Trophoblast cell (in vitro differentiated cells and primary cell): ENCODE data around the gene SURF6.

Source experiments
- DNase-seq, 2 donors: peaks; one replicate each; pipeline ENCODE4 v3.0.0-alpha.2; 2016
- H2AFZ ChIP-seq: 2 replicates; pipeline ENCODE4 v1.6.1; 2013; ENCODE audit warnings: low read length, moderate library complexity, mild to moderate bottlenecking; ENCODE audit not compliant: insufficient read depth, poor library complexity
- H2AK5ac ChIP-seq: 2 replicates; pipeline ENCODE4 v1.6.1; 2013; ENCODE audit warnings: mild to moderate bottlenecking, low read length
- H2BK120ac ChIP-seq: 2 replicates; pipeline ENCODE4 v1.6.1; 2013; ENCODE audit warnings: low read length, mild to moderate bottlenecking, moderate library complexity; ENCODE audit not compliant: insufficient read depth, poor library complexity
- H2BK12ac ChIP-seq: 2 replicates; pipeline ENCODE4 v1.6.1; 2013; ENCODE audit warnings: mild to moderate bottlenecking, low read length, moderate library complexity
- H2BK5ac ChIP-seq: 2 replicates; pipeline ENCODE4 v1.6.1; 2013; ENCODE audit warnings: low read length, low read depth, moderate library complexity, mild to moderate bottlenecking; ENCODE audit not compliant: poor library complexity
- H3K14ac ChIP-seq: 2 replicates; pipeline ENCODE4 v1.6.1; 2013; ENCODE audit warnings: mild to moderate bottlenecking, low read length
- H3K18ac ChIP-seq: 2 replicates; pipeline ENCODE4 v1.6.1; 2013; ENCODE audit warnings: mild to moderate bottlenecking, low read length
- H3K23ac ChIP-seq: 2 replicates; pipeline ENCODE4 v1.6.1; 2013; ENCODE audit warnings: low read length
- H3K27ac ChIP-seq: 2 replicates; pipeline ENCODE4 v1.5.1; 2013; ENCODE audit warnings: low read depth, mild to moderate bottlenecking, inconsistent platforms, low read length, moderate library complexity
- H3K27me3 ChIP-seq: 2 replicates; pipeline ENCODE4 v1.6.1; 2013; ENCODE audit warnings: inconsistent platforms, mild to moderate bottlenecking, low read length, moderate library complexity; ENCODE audit not compliant: insufficient read depth
- H3K36me3 ChIP-seq, 2 experiments: 1 replicate in 1 of 2; 2 replicates in 1 of 2; pipeline ENCODE4 v1.6.1; 2013; ENCODE audit warnings: low read length in 2 of 2, mild to moderate bottlenecking in 2 of 2, moderate library complexity in 1 of 2; ENCODE audit not compliant: insufficient read depth in 2 of 2, control insufficient read depth in 1 of 2
- H3K4ac ChIP-seq: 2 replicates; pipeline ENCODE4 v1.6.1; 2013; ENCODE audit warnings: low read depth, mild to moderate bottlenecking, low read length, moderate library complexity
- H3K4me1 ChIP-seq, 2 experiments: 1 replicate in 1 of 2; 2 replicates in 1 of 2; pipeline ENCODE4 v1.6.1; 2013; ENCODE audit warnings: low read length in 2 of 2, mild to moderate bottlenecking in 2 of 2, moderate library complexity in 1 of 2; ENCODE audit not compliant: insufficient read depth in 2 of 2, control insufficient read depth in 1 of 2
- H3K4me2 ChIP-seq: 2 replicates; pipeline ENCODE4 v1.6.1; 2013; ENCODE audit warnings: inconsistent platforms, mild to moderate bottlenecking, low read length, moderate library complexity
- H3K4me3 ChIP-seq: 2 replicates; pipeline ENCODE4 v1.5.1; 2013; ENCODE audit warnings: mild to moderate bottlenecking, low read depth, low read length, inconsistent platforms
- H3K79me1 ChIP-seq: one replicate; pipeline ENCODE4 v1.6.1; 2013; ENCODE audit warnings: low read length
- H3K79me2 ChIP-seq: 2 replicates; pipeline ENCODE4 v1.6.1; 2013; ENCODE audit warnings: low read length, mild to moderate bottlenecking; ENCODE audit not compliant: control insufficient read depth, insufficient read depth, poor library complexity
- H3K9ac ChIP-seq: 2 replicates; pipeline ENCODE4 v1.6.1; 2013; ENCODE audit warnings: mild to moderate bottlenecking, low read length
- H3K9me3 ChIP-seq: 2 replicates; pipeline ENCODE4 v1.6.1; 2013; ENCODE audit warnings: low read depth, mild to moderate bottlenecking, control low read depth, inconsistent platforms, low read length; ENCODE audit not compliant: insufficient read depth
- H4K12ac ChIP-seq: 2 replicates; pipeline ENCODE4 v1.6.1; 2013; ENCODE audit warnings: low read depth, mild to moderate bottlenecking, low read length, moderate library complexity
- H4K8ac ChIP-seq: 2 replicates; pipeline ENCODE4 v1.6.1; 2013; ENCODE audit warnings: low read depth, mild to moderate bottlenecking, low read length, moderate library complexity
- H4K91ac ChIP-seq: one replicate; pipeline ENCODE4 v1.6.1; 2013; ENCODE audit warnings: low read depth, mild to moderate bottlenecking, low read length, moderate library complexity
- WGBS: extraction: QIAGEN DNeasy Blood & Tissue Kit; methylation state at CpG from one replicate; pipeline ENCODE4 v1.1.7; 2013; ENCODE audit warnings: missing lambda C conversion rate; ENCODE audit not compliant: insufficient read length, insufficient coverage; ENCODE audit errors: extremely low coverage; 5-methylcytosine and 5-hydroxymethylcytosine counted together

SURF6 gene

DNA sequence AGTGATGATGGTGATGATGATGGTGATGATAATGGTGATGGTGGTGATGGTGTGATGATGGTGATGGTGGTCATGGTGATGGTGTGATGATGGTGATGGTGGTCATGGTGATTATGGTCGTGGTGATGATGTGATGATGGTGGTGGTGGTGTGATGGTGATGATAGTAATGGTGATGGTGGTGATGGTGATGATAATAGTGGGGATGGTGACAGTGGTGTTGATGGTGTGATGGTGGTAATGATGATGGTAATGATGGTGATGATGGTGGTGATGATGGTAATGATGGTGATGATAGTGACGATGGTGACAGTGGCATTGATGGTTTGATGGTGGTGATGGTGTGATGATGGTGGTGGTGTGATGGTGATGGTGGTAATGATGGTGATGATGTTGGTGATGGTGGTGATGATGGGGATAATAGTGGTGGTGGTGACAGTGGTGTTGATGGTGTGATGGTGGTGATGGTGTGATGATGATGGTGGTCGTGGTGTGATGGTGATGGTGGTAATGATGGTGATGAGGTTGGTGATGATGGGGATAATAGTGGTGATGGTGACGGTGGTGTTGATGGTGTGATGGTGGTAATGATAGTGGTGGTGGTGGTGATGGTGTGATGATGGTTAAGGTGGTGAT lies 46.6 kb upstream of the SURF6 start:
- no peaks in the 10 kb centered on the region for H3K79me1 ChIP-seq
- peak overlapping the region; percentile 27 for H3K4me3 ChIP-seq
- no peak overlapping the region for H4K8ac ChIP-seq
- H2AFZ ChIP-seq = no peak overlapping the region
- H2BK5ac ChIP-seq = no peak overlapping the region
- no peak overlapping the region for H3K9ac ChIP-seq
- DNase-seq = no peak
- H3K36me3 ChIP-seq = no peaks in the 10 kb centered on the region
- no peak overlapping the region for H3K14ac ChIP-seq
- no peak overlapping the region for H2BK12ac ChIP-seq
- no peak overlapping the region for H3K4me2 ChIP-seq
- H3K27me3 ChIP-seq = no peaks in the 10 kb centered on the region
- no peak overlapping the region for H3K18ac ChIP-seq
- no CpG with 5 or more reads among the region's 4 CpGs for WGBS
- no peak overlapping the region for H3K23ac ChIP-seq
- no peak overlapping the region for H4K91ac ChIP-seq
- H3K4ac ChIP-seq = no peak overlapping the region
- H4K12ac ChIP-seq = no peak overlapping the region
- no peak overlapping the region for H2BK120ac ChIP-seq
- no peak overlapping the region for H2AK5ac ChIP-seq
- no peak overlapping the region for H3K27ac ChIP-seq
- H3K4me1 ChIP-seq = no peaks in the 10 kb centered on the region
- H3K79me2 ChIP-seq = no peaks in the 10 kb centered on the region
- peaks cover 13% of the 10 kb centered on the region for H3K9me3 ChIP-seq

DNA sequence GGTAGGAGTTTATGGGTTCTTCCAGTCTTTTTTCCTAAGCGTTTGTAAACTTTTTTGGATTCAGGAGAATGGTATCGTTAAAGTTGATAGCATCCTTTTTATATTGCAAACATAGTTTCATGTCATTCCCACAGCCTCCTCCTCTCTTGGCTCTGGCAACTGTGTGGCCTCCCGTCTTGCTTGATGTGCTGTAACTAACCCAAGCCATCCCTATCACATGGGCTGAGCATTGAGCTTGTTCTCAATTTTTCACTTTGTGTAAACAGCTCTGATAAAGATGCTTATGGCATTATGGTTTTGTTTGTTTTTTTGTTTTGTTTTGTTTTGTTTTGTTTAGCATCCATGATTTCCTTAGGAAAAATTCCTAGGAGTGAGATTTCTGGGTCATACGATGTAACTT lies 44.7 kb upstream of the SURF6 start:
- Histone ChIP-seq H3K27me3 (no peaks in the 10 kb centered on the region), H3K18ac (no peak overlapping the region), H3K4me2 (no peak overlapping the region), H3K9me3 (peaks cover 13% of the 10 kb centered on the region), H2BK5ac (no peak overlapping the region), H3K23ac (no peak overlapping the region), H4K8ac (no peak overlapping the region), H3K4me3 (no peak overlapping the region), H3K4me1 (peaks cover 2 to 5% of the 10 kb centered on the region in 2 experiments), H3K79me1 (peaks cover 6% of the 10 kb centered on the region), H2BK120ac (no peak overlapping the region), H3K9ac (no peak overlapping the region), H2AFZ (no peak overlapping the region), H2BK12ac (no peak overlapping the region), H3K27ac (no peak overlapping the region), H4K12ac (no peak overlapping the region), H3K36me3 (no peaks in the 10 kb centered on the region), H2AK5ac (no peak overlapping the region), H3K14ac (no peak overlapping the region), H3K4ac (no peak overlapping the region), H4K91ac (no peak overlapping the region), H3K79me2 (peaks cover 4% of the 10 kb centered on the region)
- WGBS = no CpG with 5 or more reads among the region's 4 CpGs
- no peak for DNase-seq

DNA sequence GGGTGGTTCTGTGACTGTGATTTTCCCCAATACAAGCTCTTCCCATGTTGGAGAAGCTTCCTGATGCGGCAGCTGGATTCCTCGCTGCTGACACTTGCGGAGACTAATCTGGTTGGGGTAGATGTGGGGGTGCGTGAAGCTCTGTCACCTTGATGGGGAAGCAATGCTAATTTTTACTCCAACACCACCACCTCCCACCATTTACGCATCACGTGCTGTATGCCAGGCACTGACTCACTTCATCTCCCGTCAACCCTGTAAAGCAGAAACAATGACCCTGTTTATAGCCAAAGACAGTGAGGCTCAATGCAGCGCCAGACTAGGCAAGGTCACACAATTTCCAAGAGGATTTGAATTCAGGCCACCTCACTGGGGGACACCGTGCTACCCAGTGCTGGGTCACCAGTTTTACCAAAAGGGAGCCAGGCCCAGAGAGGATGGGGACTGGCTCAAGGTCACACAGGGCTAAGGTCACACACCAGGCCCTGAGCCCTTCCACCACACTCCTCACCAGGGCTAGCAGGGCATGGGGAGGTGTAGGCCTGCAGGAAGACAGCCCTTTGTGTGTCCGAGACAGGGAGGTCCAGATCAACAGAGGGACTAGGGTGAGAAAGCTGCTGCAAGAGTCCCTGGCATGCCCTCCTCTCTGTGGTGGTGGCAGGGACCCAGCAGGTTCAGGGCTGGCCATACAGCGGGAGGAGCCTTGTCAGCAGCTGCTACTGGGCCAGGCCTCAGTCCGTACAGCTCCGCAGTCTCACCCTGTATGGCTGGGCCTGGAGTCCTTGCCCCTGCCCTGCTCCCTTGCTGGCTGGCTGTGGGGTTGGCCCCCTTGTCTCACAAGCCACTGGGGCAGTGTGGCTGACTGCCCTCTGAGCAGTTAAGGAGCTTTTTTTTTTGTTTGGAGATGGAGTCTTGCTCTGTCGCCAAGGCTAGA lies 43.4 kb upstream of the SURF6 start:
- H2AK5ac ChIP-seq = no peak overlapping the region
- H4K12ac ChIP-seq = no peak overlapping the region
- H2BK120ac ChIP-seq = no peak overlapping the region
- no peak overlapping the region for H3K9ac ChIP-seq
- H2BK12ac ChIP-seq = no peak overlapping the region
- no peak overlapping the region for H3K18ac ChIP-seq
- no peak overlapping the region for H4K91ac ChIP-seq
- no peaks in the 10 kb centered on the region for H3K36me3 ChIP-seq
- no peak overlapping the region for H2AFZ ChIP-seq
- H3K27ac ChIP-seq = no peak overlapping the region
- no peak overlapping the region for H3K4ac ChIP-seq
- H3K4me3 ChIP-seq = no peak overlapping the region
- no peak overlapping the region for H4K8ac ChIP-seq
- peaks cover 13% of the 10 kb centered on the region for H3K9me3 ChIP-seq
- peaks cover 2 to 5% of the 10 kb centered on the region in 2 experiments for H3K4me1 ChIP-seq
- no peak for DNase-seq
- H2BK5ac ChIP-seq = no peak overlapping the region
- peaks cover 14% of the 10 kb centered on the region for H3K79me2 ChIP-seq
- no peak overlapping the region for H3K4me2 ChIP-seq
- H3K27me3 ChIP-seq = no peaks in the 10 kb centered on the region
- peaks cover 17% of the 10 kb centered on the region for H3K79me1 ChIP-seq
- no peak overlapping the region for H3K14ac ChIP-seq
- no CpG with 5 or more reads among the region's 14 CpGs for WGBS
- no peak overlapping the region for H3K23ac ChIP-seq

DNA sequence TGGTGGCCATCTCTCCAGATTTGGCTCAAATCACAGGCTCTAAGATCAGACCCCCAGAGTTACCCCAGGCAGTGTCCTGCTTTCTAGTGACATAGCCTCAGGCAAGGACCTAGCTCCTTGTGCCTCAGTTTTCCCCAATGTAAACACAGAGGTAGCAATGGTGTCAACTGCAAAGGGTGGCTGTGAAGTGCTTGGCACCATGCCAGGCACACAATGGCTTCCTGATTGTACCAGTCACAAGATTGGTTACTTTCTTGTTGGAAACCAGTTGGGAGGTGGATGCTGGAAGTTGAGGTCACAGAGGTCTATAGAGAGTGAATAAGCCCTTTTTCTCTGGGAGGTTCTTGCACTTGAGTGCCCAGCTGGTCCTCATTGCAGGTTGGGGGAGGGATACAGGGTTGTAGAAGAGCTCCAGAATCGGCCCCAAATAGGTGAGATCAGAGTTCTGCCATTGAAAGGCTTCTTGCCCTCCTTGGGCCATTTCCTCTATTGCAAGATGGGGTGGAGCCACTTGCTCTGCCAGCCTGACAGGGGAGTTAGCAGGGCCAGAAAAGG lies 42.5 kb upstream of the SURF6 start:
- Histone ChIP-seq H3K4me3 (no peak overlapping the region), H2BK12ac (no peak overlapping the region), H4K91ac (no peak overlapping the region), H3K79me2 (peaks cover 14% of the 10 kb centered on the region), H3K27ac (no peak overlapping the region), H4K8ac (no peak overlapping the region), H2AFZ (no peak overlapping the region), H3K27me3 (no peaks in the 10 kb centered on the region), H3K23ac (no peak overlapping the region), H3K36me3 (peaks cover under 1 to 1% of the 10 kb centered on the region in 2 experiments), H3K79me1 (peaks cover 17% of the 10 kb centered on the region), H2BK5ac (no peak overlapping the region), H3K14ac (no peak overlapping the region), H2BK120ac (no peak overlapping the region), H3K9ac (no peak overlapping the region), H3K4me1 (peaks cover 2 to 5% of the 10 kb centered on the region in 2 experiments), H4K12ac (no peak overlapping the region), H3K18ac (no peak overlapping the region), H3K4ac (no peak overlapping the region), H3K9me3 (peaks cover 9% of the 10 kb centered on the region), H3K4me2 (no peak overlapping the region), H2AK5ac (no peak overlapping the region)
- WGBS = no CpG with 5 or more reads among the region's 1 CpG
- no peak for DNase-seq
